ENCODE results near the gene STIP1. TPM values are rescaled to one million over a fixed set of nuclear protein-coding genes. Genes with fewer than 3 reads are reported as not detected.

STIP1 gene
- total RNA-seq, 4 donors from 2014 or later = 53.3 to 109 (median 79.8) TPM

GRCh38 chr11:64223001-64223651, 37.2 kb downstream of the STIP1 start:
- no peak overlapping the region for H3K27ac ChIP-seq
- peaks cover 0 to 32% (median 17%) of the 10 kb centered on the region in 4 donors for H3K4me1 ChIP-seq
- H3K4me3 ChIP-seq = no peak overlapping the region
- peaks cover 0 to 39% (median 0%) of the 10 kb centered on the region in 3 donors for H3K36me3 ChIP-seq
- no peak for DNase-seq (ENCODE audit: low spot score in 2 of 2)
- WGBS, 2 donors = 81 to 83% methylated on average over 23 to 24 of the region's 24 CpGs
- TF ChIP-seq POLR2A (IDR thresholded peaks at IDR 0.05) (no peak), EP300 (IDR thresholded peaks at IDR 0.05) (no peak), CTCF (IDR thresholded peaks at IDR 0.05) (no peak)
- H3K9me3 ChIP-seq = no peaks in the 10 kb centered on the region
- H3K27me3 ChIP-seq = no peaks in the 10 kb centered on the region

- no peaks in the 10 kb centered on the region for H3K9me3 ChIP-seq
- TF ChIP-seq POLR2A (IDR thresholded peaks at IDR 0.05) (no peak), CTCF (IDR thresholded peaks at IDR 0.05) (no peak), EP300 (IDR thresholded peaks at IDR 0.05) (no peak)
- no peak overlapping the region for H3K4me3 ChIP-seq
- no peak overlapping the region for H3K27ac ChIP-seq
- H3K27me3 ChIP-seq = no peaks in the 10 kb centered on the region
- peaks cover 0 to 38% (median 0%) of the 10 kb centered on the region in 3 donors for H3K36me3 ChIP-seq
- peaks cover 0 to 38% (median 22%) of the 10 kb centered on the region in 4 donors for H3K4me1 ChIP-seq
- no peak for DNase-seq (ENCODE audit: low spot score in 2 of 2)
- 83 to 88% methylated on average over 12 to 15 of the region's 17 CpGs for WGBS, 2 donors
Measured at GRCh38 chr11:64224151-64224890, 38.4 kb downstream of the STIP1 start.

DNA sequence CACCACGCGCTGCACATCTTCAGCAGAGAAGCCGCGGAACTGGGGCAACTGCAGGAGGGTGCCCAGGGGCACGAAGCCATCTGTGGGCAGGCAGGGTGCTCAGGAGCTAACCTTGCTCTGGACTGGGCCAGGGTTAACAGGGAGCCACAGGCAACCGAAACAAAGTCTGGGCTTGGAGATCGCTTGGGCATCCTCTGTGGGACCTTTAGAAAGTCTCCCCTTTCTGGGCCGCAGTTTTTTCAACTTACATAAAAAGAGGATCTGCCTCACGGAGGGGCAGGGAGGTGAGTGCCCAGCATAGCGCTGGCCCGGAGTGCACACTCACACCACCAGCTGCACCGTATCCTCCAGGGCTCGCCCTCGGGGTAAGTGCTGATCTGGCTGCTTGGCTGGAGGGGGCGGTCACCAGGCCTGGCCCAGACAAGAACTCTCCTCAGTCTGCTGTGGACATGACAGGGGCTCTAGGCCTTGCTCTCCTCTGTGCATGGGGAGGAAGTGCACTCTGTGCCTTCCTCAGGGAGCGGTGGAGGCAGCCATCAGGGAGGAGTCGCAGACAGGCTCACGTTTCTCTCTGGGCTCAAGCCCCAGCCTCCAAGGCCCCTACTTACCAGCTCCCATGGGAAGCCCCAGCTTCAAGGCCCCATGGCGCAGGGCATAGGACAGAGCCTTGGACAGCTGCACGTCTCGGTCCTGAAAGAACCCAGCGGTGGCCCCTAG, 39.1 kb downstream of the STIP1 start:
- Histone ChIP-seq H3K4me3 (peak overlapping the region; percentile 56 to 91 (median 80)), H3K27ac (peak overlapping the region; percentile 84 to 96 (median 91)), H3K4me1 (peaks cover 0 to 45% (median 28%) of the 10 kb centered on the region in 4 donors), H3K9me3 (no peaks in the 10 kb centered on the region), H3K27me3 (no peaks in the 10 kb centered on the region), H3K36me3 (peaks cover 0 to 32% (median 0%) of the 10 kb centered on the region in 3 donors)
- TF ChIP-seq EP300 (IDR thresholded peaks at IDR 0.05) = no peak
- no peak for TF ChIP-seq POLR2A (IDR thresholded peaks at IDR 0.05)
- TF ChIP-seq CTCF (IDR thresholded peaks at IDR 0.05) = no peak
- 54 to 55% methylated on average over 21 of the region's 22 CpGs for WGBS, 2 donors
- DNase-seq (ENCODE audit: low spot score in 2 of 2) = no peak

- TF ChIP-seq POLR2A (IDR thresholded peaks at IDR 0.05) (peak; percentile 82 to 86), CTCF (IDR thresholded peaks at IDR 0.05) (peak in 4 of 5 experiments; percentile 5 to 41 (median 20)), EP300 (IDR thresholded peaks at IDR 0.05) (peak; percentile 75 to 90)
- H3K9me3 ChIP-seq = no peaks in the 10 kb centered on the region
- peaks cover 0 to 24% (median 0%) of the 10 kb centered on the region in 3 donors for H3K36me3 ChIP-seq
- no peaks in the 10 kb centered on the region for H3K27me3 ChIP-seq
- peak within 1 kb of the TSS; percentile 84 to 96 (median 91) for H3K27ac ChIP-seq
- H3K4me1 ChIP-seq = peaks cover 0 to 49% (median 28%) of the 10 kb centered on the region in 4 donors
- H3K4me3 ChIP-seq = peak within 1 kb of the TSS; percentile 56 to 91 (median 80)
- WGBS, 2 donors = 1% methylated on average over 33 to 51 of the region's 54 CpGs
- DNase-seq (ENCODE audit: low spot score in 2 of 2) = peak; percentile 81 to 88
Measured at GRCh38 chr11:64225608-64226506, 39.9 kb downstream of the STIP1 start, which contains the start of the genes NUDT22 and TRPT1. NUDT22 (plus strand) TSS chr11:64226274; CDS start chr11:64226653, 379 bp downstream. TRPT1 (minus strand) TSS chr11:64226186; CDS start chr11:64225860, 326 bp downstream.

Data from tibial nerve (tissue), 4 donors.